ENCODE data around the gene SBNO2. TPM values are rescaled to one million over a fixed set of nuclear protein-coding genes. Genes with fewer than 3 reads are reported as not detected.

The SBNO2 gene
- total RNA-seq, 4 donors from 2014 or later, result 26.4 to 71.0 (median 57.8) TPM

GRCh38 chr19:1134431-1134830 lies 39.6 kb downstream of the SBNO2 start:
- no peak for DNase-seq
- Histone ChIP-seq H3K27me3 (no peaks in the 10 kb centered on the region), H3K4me1 (peaks cover 4 to 60% (median 35%) of the 10 kb centered on the region in 4 donors), H3K4me3 (no peak overlapping the region), H3K9me3 (no peaks in the 10 kb centered on the region), H3K36me3 (peaks cover 0 to 5% (median 0%) of the 10 kb centered on the region in 3 donors), H3K27ac (peak overlapping the region in 3 of 4 donors; percentile 94 to 97 (median 94))
- no peak for TF ChIP-seq POLR2A (IDR thresholded peaks at IDR 0.05)
- no peak for TF ChIP-seq CTCF (IDR thresholded peaks at IDR 0.05)

DNA sequence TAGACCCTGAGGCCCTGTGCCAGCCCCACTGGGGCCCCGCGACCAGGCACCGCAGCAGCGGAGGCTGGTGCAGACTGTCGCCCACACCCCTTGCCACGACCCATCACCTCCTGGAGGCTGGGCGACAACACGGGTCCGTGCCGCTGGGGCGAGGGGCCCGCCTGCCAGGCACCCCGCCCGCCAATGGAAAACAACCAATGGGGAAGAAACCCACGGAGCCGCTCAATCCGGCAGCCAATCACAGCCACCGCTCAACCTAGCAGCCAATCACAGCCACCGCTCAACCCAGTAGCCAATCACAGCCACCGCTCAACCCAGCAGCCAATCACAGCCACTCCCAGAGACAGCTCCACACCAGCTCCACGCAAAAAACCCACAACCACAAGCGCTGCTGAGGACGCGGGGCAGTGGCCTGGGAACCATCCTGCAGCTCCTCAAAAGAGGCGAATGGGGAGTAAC lies 40.6 kb downstream of the SBNO2 start:
- peak in 2 of 3 donors; percentile 89 to 93 for DNase-seq
- Histone ChIP-seq H3K9me3 (no peaks in the 10 kb centered on the region), H3K36me3 (no peaks in the 10 kb centered on the region), H3K4me3 (peak overlapping the region; percentile 56 to 81 (median 75)), H3K27ac (peak overlapping the region; percentile 91 to 97 (median 94)), H3K27me3 (no peaks in the 10 kb centered on the region), H3K4me1 (peaks cover 4 to 62% (median 36%) of the 10 kb centered on the region in 4 donors)
- TF ChIP-seq CTCF (IDR thresholded peaks at IDR 0.05) (no peak), POLR2A (IDR thresholded peaks at IDR 0.05) (peak in 1 of 2 donors; percentile 42)

DNA sequence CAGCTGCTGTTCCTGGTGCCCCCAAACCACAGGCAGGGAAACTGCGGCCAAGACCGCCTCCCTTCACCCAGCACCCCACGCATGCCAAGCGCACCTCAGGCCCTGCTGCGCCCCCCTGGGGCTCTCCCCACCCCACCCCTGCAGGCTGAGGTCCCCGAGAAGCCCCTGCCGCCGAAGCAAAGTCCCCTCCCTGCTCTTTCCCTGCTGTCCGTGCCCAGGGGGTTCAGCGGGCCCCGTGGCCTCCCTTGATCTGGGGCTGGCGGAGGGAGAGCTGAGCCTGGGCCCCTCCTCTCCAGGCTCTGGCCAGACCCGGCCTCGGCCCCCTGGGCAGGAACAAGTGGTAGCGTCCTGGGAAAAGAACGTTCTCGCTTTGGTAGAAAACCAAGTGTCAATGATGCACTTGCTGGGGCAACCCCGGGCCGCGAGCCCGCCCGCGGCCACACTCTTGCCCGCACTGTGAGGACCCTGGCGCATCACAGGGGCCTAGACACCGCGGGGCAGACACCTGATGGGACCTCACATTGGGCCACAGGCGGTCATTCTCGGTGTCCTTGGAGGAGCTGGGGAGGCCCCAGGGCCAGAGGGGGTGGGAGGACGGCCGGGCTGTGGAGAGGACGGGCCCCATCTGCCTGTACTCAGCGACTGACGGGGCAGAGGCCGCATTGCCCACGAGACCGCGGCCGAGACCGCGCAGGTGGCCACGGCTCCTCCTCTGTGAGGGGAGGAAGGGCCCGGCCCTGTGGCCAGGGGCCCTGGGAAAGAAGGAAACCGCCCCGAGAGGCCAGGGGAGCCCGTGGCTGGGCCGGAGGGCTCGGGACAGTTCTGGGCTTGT lies 41.3 kb downstream of the SBNO2 start:
- peak in 1 of 3 donors; percentile 30 for DNase-seq
- Histone ChIP-seq H3K36me3 (peaks cover 0 to under 1% (median 0%) of the 10 kb centered on the region in 3 donors), H3K27me3 (no peaks in the 10 kb centered on the region), H3K4me1 (peaks cover 4 to 62% (median 36%) of the 10 kb centered on the region in 4 donors), H3K27ac (peak overlapping the region; percentile 91 to 97 (median 94)), H3K4me3 (peak overlapping the region; percentile 56 to 81 (median 75)), H3K9me3 (no peaks in the 10 kb centered on the region)
- TF ChIP-seq CTCF (IDR thresholded peaks at IDR 0.05), result no peak
- TF ChIP-seq POLR2A (IDR thresholded peaks at IDR 0.05), result no peak

DNA sequence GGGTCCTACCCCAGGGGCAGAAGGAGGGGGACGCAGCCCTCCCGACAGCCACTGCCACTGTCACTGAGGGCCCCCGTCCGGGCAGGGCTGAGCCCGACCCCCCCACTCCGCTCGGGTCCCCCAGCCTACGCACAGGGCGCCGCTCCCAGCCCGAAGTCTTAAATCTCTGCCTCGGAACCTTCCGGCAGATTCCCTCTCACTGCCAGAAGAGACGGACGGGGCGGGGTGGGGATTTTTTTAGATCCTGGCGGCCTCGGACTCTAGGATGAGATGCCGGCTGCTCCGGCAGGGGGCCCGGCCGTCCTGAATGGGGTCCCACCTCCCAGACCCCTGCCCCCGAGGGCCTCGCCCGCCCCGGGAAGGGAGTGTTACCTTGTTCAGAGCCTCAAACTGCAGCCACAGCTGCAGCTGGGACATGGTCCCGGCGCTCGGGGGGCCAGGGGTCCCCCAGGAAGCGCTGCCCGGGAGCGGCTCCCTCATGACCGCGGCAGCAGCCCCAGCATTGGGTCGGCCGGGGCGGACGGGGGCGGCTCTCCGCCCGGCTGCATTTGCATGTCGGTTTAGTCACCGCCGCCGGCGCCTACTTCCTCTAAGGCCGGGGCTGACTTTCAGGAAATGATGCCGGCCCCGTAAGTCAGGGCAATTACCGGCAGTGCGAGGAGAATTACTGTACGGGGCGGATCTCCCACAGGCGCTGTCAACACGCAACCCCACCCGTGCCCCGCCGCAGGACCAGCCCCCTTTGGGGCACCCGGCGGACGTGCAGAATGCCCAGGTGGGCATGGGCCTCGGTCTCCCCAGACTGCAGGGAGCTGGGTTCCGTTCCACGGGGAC lies 42.1 kb downstream of the SBNO2 start:
- Histone ChIP-seq H3K27me3 (no peaks in the 10 kb centered on the region), H3K27ac (peak overlapping the region; percentile 91 to 97 (median 94)), H3K4me1 (peaks cover 4 to 61% (median 36%) of the 10 kb centered on the region in 4 donors), H3K4me3 (peak overlapping the region; percentile 56 to 81 (median 75)), H3K36me3 (peaks cover 0 to 9% (median 0%) of the 10 kb centered on the region in 3 donors), H3K9me3 (no peaks in the 10 kb centered on the region)
- TF ChIP-seq CTCF (IDR thresholded peaks at IDR 0.05) (no peak), POLR2A (IDR thresholded peaks at IDR 0.05) (peak; percentile 31 to 65)
- DNase-seq, result peak; percentile 92 to 97 (median 94)

Data from Peyer's patch (tissue), 4 donors.